ENCODE measurements around the gene PIEZO2.
A peak's percentile ranks its signal among the peaks of the same experiment; 100 is the strongest.

The PIEZO2 gene

DNA sequence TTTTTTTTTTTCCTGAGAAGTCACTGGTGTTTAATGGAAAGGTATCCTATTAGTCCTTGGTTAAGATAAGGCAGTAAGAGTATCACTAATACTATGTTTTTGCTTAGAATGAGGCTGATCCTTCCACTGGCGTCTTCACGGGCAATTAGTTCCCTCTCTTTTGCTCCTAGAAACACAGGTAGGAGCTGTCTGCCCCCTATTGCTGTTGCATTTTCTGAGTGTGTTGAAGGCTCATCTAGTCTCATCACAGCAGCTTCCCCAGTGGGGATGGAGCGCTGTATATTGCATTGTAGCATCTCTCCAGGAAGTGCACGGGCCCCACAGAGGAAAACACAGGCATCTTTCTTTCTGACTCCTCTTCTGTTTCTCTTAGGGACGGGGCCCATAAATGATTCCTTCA lies 478.5 kb downstream of the PIEZO2 start:
- H3K4me3 ChIP-seq (ENCODE audit: low read depth, low read length) = no peak overlapping the region
- no peak for DNase-seq (ENCODE audit: low read depth)
- in situ Hi-C loops (cut with HindIII; ENCODE audit: low sequenced_read_pairs) = no loop called here
- TF ChIP-seq, protein P1, sequence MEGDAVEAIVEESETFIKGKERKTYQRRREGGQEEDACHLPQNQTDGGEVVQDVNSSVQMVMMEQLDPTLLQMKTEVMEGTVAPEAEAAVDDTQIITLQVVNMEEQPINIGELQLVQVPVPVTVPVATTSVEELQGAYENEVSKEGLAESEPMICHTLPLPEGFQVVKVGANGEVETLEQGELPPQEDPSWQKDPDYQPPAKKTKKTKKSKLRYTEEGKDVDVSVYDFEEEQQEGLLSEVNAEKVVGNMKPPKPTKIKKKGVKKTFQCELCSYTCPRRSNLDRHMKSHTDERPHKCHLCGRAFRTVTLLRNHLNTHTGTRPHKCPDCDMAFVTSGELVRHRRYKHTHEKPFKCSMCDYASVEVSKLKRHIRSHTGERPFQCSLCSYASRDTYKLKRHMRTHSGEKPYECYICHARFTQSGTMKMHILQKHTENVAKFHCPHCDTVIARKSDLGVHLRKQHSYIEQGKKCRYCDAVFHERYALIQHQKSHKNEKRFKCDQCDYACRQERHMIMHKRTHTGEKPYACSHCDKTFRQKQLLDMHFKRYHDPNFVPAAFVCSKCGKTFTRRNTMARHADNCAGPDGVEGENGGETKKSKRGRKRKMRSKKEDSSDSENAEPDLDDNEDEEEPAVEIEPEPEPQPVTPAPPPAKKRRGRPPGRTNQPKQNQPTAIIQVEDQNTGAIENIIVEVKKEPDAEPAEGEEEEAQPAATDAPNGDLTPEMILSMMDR (IDR thresholded peaks at IDR 0.05; ENCODE audit: low read depth, low read length, missing control alignments) = no peak

- in situ Hi-C loops (cut with HindIII; ENCODE audit: low sequenced_read_pairs) = no loop called here
- DNase-seq (ENCODE audit: low read depth) = no peak
- TF ChIP-seq, protein P1 (IDR thresholded peaks at IDR 0.05; ENCODE audit: low read depth, low read length, missing control alignments) = no peak
- no peak overlapping the region for H3K4me3 ChIP-seq (ENCODE audit: low read depth, low read length)
Measured at GRCh38 chr18:10669441-10670100, 479.8 kb downstream of the PIEZO2 start.

DNA sequence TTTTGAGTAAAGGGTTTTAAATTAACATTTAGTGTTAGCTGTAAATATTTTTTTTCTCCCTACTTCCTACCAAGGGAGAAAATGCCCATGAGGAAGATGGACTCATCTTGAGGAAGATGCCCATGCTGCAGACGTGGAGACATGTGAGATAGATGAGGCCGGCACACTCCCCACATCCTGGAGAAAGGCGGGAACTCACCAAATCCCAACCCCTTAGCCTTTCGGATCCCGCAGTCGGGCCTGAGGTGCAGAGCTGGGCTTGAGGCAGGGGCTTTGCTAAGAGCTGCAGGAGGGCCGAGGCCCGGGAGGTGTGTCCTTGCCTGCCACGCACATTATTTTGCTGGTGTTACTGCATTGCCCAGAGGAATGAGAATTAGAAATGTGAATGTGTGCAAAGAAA lies 485.6 kb downstream of the PIEZO2 start:
- DNase-seq (ENCODE audit: low read depth) = no peak
- TF ChIP-seq, protein P1 (IDR thresholded peaks at IDR 0.05; ENCODE audit: low read depth, low read length, missing control alignments) = no peak
- no peak overlapping the region for H3K4me3 ChIP-seq (ENCODE audit: low read depth, low read length)
- in situ Hi-C loops (cut with HindIII; ENCODE audit: low sequenced_read_pairs) = no loop called here

DNA sequence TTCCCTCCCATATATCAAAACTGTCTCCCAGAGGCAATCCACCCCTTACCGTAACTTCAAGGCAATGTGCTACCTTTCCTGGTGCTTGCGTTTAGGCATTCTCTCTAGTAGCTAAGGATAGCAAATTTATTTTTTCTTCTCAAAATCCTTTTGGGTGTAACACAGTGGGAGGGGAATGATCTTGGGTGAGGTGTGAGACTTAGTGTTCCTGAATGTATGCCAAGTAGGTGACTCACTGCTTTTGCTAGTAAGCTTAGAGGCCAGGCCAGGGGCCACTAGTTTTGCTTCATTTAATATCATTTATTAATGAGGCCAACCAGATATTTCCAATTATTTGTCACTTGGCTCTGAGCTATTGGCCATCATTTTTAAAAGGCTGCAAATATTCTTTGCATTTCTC lies 488.1 kb downstream of the PIEZO2 start:
- H3K4me3 ChIP-seq (ENCODE audit: low read depth, low read length) = no peak overlapping the region
- TF ChIP-seq, protein P1 (IDR thresholded peaks at IDR 0.05; ENCODE audit: low read depth, low read length, missing control alignments) = no peak
- peak; percentile 13 for DNase-seq (ENCODE audit: low read depth)
- in situ Hi-C loops (cut with HindIII; ENCODE audit: low sequenced_read_pairs) = no loop called here

DNA sequence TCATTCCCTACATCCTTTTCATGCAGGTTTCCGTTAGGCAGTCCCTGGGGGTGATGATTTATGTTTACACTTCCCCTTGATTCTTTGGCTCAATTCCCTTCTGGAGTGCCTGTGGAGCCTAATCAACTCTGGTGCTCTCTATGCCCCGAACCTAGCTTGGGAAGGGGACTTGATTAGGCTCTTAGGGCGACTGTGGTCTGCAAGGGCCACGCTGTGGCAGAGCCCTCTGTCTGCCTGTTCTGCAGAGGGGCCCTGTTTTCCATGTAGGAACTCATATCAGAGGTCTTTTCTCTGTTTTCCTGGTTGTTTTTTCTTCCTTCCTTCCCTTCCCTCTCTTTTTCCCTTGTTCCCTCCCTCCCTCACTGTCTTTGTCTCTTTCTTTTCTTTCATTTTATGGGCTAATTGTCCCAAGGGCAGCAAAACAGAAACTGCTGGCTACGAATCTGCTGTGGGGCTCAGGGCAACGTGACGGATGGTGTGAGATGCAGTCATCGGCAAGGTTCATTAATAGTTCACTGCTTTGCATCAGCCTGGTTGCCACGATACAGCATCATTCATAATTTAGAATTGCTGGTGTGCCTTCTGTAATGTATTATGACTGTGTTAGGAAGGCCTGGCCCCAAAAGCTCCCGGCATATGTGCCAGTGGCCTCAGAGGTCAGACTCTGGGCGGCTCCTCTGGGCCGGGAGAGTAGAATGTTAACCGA lies 489.0 kb downstream of the PIEZO2 start:
- TF ChIP-seq, protein P1 (IDR thresholded peaks at IDR 0.05; ENCODE audit: low read depth, low read length, missing control alignments) = no peak
- DNase-seq (ENCODE audit: low read depth) = peak; percentile 64
- in situ Hi-C loops (cut with HindIII; ENCODE audit: low sequenced_read_pairs) = no loop called here
- no peak overlapping the region for H3K4me3 ChIP-seq (ENCODE audit: low read depth, low read length)

GRCh38 chr18:10659594-10659993 lies 489.8 kb downstream of the PIEZO2 start:
- TF ChIP-seq, protein P1 (IDR thresholded peaks at IDR 0.05; ENCODE audit: low read depth, low read length, missing control alignments) = no peak
- H3K4me3 ChIP-seq (ENCODE audit: low read depth, low read length) = no peak overlapping the region
- DNase-seq (ENCODE audit: low read depth) = no peak
- in situ Hi-C loops (cut with HindIII; ENCODE audit: low sequenced_read_pairs) = no loop called here

All from astrocyte of the cerebellum (primary cell).